ENCODE data around the gene SECISBP2L.

DNA sequence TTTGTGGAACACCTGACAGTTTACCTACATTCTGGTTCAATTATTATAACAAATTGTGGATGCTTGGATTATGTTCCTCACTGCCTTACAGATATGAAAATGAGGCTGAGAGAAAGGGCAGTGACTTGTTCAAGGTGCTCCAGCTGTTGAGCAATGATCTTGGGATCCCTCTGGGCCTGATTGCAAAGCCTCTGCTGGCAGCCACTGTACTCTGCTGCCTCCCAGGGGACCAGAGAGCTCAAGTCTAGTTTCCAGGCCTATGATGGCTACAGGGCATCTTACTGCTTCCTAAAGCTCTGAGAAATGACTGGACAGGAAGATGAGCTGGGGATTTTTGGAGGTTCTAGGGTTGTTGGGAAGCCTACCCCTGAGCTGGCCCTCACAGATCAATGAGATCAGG is 80.3 kb downstream of the SECISBP2L start:
- TF ChIP-seq TAF1 (IDR thresholded peaks at IDR 0.05; ENCODE audit: borderline replicate concordance, insufficient read depth, low read length) (no peak), REST (IDR thresholded peaks at IDR 0.05; ENCODE audit: insufficient read depth in 1 of 2, low read depth in 2 of 2, low read length in 2 of 2) (no peak), POLR2AphosphoS5 (IDR thresholded peaks at IDR 0.05; ENCODE audit: low read depth, low read length) (no peak), SIN3A (IDR thresholded peaks at IDR 0.05; ENCODE audit: borderline replicate concordance, insufficient read depth, low read length) (no peak)
